ENCODE measurements around the gene USP7.

GRCh38 chr16:8854298-8854948, 109.3 kb downstream of the USP7 start:
- TF ChIP-seq POLR2AphosphoS5 (IDR thresholded peaks at IDR 0.05) (no peak), CTCF (IDR thresholded peaks at IDR 0.05) (no peak), POLR2A (IDR thresholded peaks at IDR 0.05; ENCODE audit: low read depth) (no peak), EP300 (IDR thresholded peaks at IDR 0.05) (no peak)

Data from esophagus muscularis mucosa (tissue), 4 donors.